Measurements from ENCODE around the gene ATOX1. TPM values are rescaled to one million over a fixed set of nuclear protein-coding genes. Genes with fewer than 3 reads are reported as not detected.

ATOX1 gene
- total and polyA plus RNA-seq, 2 of the 13 experiments (the other 11 are each of a cell fraction or from before 2014, with no cell fraction given), result 62.4 to 124 TPM

GRCh38 chr5:151694035-151694485 is 64.4 kb downstream of the ATOX1 start:
- ChIA-PET POLR2A (interaction anchor here (1.0 to 1.7 kb wide), 4 partner anchors 9 to 77 kb away, joined by 4 to 11 read pairs (median 6); partner anchors contain the start of gene G3BP1), CTCF (ENCODE audit: low intra/inter-chr PET ratio, low total read pairs) (no interaction called here)
- peak overlapping the region; percentile 30 for H3K4me2 ChIP-seq (ENCODE audit: low read depth, low read length)
- H3K4me3 ChIP-seq (replicated peaks in 1 of 3; ENCODE audit: insufficient read depth in 1 of 3, low read depth in 2 of 3, low read length in 3 of 3), result no peak overlapping the region
- H2AFZ ChIP-seq (ENCODE audit: low read length), result no peak overlapping the region
- peak overlapping the region; percentile 32 for H3K27ac ChIP-seq (ENCODE audit: extremely low read length, insufficient read depth, low read length)
- intact Hi-C loops (cut with micrococcal nuclease; ENCODE audit: unreplicated experiment) (no loop called here), in situ Hi-C loops (cut with HindIII; ENCODE audit: extremely low pct_ligation_motif_present, low pct_unique_long_range_greater_than_20kb) (no loop called here)
- H3K4me1 ChIP-seq (ENCODE audit: insufficient read depth, low read length), result peaks cover 80% of the 10 kb centered on the region
- WGBS (ENCODE audit: low lambda C conversion rate), result 6% methylated on average over 2 of the region's 3 CpGs
- no peak overlapping the region for H3K9ac ChIP-seq (ENCODE audit: insufficient read depth, low read depth, low read length)
- ATAC-seq (peak; percentile 91), DNase-seq (ENCODE audit: low spot score) (peak; percentile 97), FAIRE-seq (peak; percentile 92)
- H3K9me3 ChIP-seq (ENCODE audit: low read length), result no peaks in the 10 kb centered on the region
- no peaks in the 10 kb centered on the region for H4K20me1 ChIP-seq (ENCODE audit: insufficient read depth, low read length)
- H3K27me3 ChIP-seq (ENCODE audit: control insufficient read depth in 1 of 2, insufficient read depth in 2 of 2, low read length in 2 of 2), result no peaks in the 10 kb centered on the region; a peak in 1 of 5 replicates
- no peaks in the 10 kb centered on the region for H3K79me2 ChIP-seq (ENCODE audit: insufficient read depth, low read length)
- no peaks in the 10 kb centered on the region for H3K36me3 ChIP-seq (replicated peaks in 1 of 2; ENCODE audit: control insufficient read depth in 1 of 2, insufficient read depth in 2 of 2, low read length in 2 of 2)
- BruUV-seq (replicated peaks), result no TSS peak
- TF ChIP-seq ZNF766 (CRISPR knock-in tag; IDR thresholded peaks at IDR 0.05; ENCODE audit: borderline replicate concordance) (no peak), ZNF383 (CRISPR knock-in tag; IDR thresholded peaks at IDR 0.05; ENCODE audit: borderline replicate concordance) (no peak), KDM3A (CRISPR knock-in tag; IDR thresholded peaks at IDR 0.05; ENCODE audit: low read depth) (no peak), ZBTB3 (CRISPR knock-in tag; IDR thresholded peaks at IDR 0.05; ENCODE audit: borderline replicate concordance, low read depth) (no peak), ZNF451 (CRISPR knock-in tag; IDR thresholded peaks at IDR 0.05) (no peak), EP300 (IDR thresholded peaks at IDR 0.05; ENCODE audit: low read depth in 2 of 2, low read length in 2 of 2) (peak; percentile 22 to 39; a peak in 3 of 4 replicates), EP300 (CRISPR knock-in tag; IDR thresholded peaks at IDR 0.05; ENCODE audit: borderline replicate concordance) (no peak), ZFX (CRISPR knock-in tag; IDR thresholded peaks at IDR 0.05; ENCODE audit: low read depth) (peak; percentile 67), GTF2F1 (IDR thresholded peaks at IDR 0.05; ENCODE audit: low read length) (no peak), LRRFIP1 (CRISPR knock-in tag; conservative IDR thresholded peaks at IDR 0.05) (no peak), POLR2AphosphoS2 (IDR thresholded peaks at IDR 0.05; ENCODE audit: low read depth, low read length) (no peak), ZNF800 (CRISPR knock-in tag; IDR thresholded peaks at IDR 0.05) (no peak), SIN3A (IDR thresholded peaks at IDR 0.05; ENCODE audit: borderline replicate concordance, low read depth, low read length) (no peak), JDP2 (CRISPR knock-in tag; IDR thresholded peaks at IDR 0.05; ENCODE audit: borderline replicate concordance) (no peak), ZBTB8A (CRISPR knock-in tag; IDR thresholded peaks at IDR 0.05; ENCODE audit: borderline replicate concordance, low read depth) (no peak)
- TF ChIP-seq, protein P1, sequence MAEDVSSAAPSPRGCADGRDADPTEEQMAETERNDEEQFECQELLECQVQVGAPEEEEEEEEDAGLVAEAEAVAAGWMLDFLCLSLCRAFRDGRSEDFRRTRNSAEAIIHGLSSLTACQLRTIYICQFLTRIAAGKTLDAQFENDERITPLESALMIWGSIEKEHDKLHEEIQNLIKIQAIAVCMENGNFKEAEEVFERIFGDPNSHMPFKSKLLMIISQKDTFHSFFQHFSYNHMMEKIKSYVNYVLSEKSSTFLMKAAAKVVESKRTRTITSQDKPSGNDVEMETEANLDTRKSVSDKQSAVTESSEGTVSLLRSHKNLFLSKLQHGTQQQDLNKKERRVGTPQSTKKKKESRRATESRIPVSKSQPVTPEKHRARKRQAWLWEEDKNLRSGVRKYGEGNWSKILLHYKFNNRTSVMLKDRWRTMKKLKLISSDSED (CRISPR knock-in tag; IDR thresholded peaks at IDR 0.05), result no peak
- TF ChIP-seq, protein P2, sequence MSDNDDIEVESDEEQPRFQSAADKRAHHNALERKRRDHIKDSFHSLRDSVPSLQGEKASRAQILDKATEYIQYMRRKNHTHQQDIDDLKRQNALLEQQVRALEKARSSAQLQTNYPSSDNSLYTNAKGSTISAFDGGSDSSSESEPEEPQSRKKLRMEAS (IDR thresholded peaks at IDR 0.05), result no peak
- TF ChIP-seq, protein P3, sequence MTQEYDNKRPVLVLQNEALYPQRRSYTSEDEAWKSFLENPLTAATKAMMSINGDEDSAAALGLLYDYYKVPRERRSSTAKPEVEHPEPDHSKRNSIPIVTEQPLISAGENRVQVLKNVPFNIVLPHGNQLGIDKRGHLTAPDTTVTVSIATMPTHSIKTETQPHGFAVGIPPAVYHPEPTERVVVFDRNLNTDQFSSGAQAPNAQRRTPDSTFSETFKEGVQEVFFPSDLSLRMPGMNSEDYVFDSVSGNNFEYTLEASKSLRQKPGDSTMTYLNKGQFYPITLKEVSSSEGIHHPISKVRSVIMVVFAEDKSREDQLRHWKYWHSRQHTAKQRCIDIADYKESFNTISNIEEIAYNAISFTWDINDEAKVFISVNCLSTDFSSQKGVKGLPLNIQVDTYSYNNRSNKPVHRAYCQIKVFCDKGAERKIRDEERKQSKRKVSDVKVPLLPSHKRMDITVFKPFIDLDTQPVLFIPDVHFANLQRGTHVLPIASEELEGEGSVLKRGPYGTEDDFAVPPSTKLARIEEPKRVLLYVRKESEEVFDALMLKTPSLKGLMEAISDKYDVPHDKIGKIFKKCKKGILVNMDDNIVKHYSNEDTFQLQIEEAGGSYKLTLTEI (CRISPR knock-in tag; conservative IDR thresholded peaks at IDR 0.05), result no peak

Data from HepG2 (cell line).